ENCODE measurements around the gene BORCS5.

BORCS5 gene

DNA sequence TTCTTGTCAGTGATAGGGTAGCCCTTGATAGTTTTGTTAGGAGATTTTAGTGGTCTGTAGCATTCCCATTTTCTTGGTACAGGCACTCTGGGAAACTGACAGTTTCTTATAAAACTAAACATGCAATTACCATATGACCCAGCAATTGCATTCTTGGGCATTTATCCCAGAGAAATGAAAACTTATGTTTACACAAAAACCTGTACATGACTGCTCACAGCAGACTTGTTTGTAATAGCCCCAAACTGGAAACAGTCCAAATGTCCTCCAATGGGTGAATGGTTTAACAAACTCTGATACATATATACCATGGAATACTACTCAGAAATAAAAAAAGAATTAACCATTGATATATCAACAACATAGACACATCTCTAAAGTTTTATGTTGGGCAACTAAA, 75.5 kb downstream of the BORCS5 start:
- DNase-seq (ENCODE audit: low spot score), result no peak

GRCh38 chr12:12433203-12433731, 76.4 kb downstream of the BORCS5 start:
- no peak for DNase-seq (ENCODE audit: low spot score)

- no peak for DNase-seq (ENCODE audit: low spot score)
Measured at GRCh38 chr12:12436831-12437345, 80.0 kb downstream of the BORCS5 start.

- DNase-seq (ENCODE audit: low spot score), result peak; percentile 49
Measured at GRCh38 chr12:12439636-12440035, 82.8 kb downstream of the BORCS5 start.

GRCh38 chr12:12440784-12441428, 84.0 kb downstream of the BORCS5 start:
- no peak for DNase-seq (ENCODE audit: low spot score)

DNA sequence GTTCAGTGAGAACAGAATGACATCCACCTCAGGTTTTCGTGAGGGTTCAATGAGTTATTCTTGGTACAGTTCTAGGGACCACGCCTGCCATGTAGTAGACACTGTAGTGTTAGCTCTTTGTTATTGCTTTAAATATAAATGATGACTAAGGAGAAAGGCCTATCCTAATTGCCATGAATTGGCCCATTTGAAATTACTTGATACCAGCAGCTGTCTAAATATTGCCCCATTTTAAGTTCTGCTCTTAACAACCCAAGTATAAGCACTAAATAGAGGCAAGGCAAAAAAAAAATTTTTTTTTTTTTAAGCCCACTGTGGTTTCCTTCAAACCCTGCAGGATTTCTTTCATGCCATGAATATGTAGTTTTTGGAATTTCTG, 84.5 kb downstream of the BORCS5 start:
- no peak for DNase-seq (ENCODE audit: low spot score)

- DNase-seq (ENCODE audit: low spot score), result no peak
Measured at GRCh38 chr12:12441843-12442461, 85.1 kb downstream of the BORCS5 start.

- no peak for DNase-seq (ENCODE audit: low spot score)
Measured at GRCh38 chr12:12442548-12443071, 85.7 kb downstream of the BORCS5 start.

DNA sequence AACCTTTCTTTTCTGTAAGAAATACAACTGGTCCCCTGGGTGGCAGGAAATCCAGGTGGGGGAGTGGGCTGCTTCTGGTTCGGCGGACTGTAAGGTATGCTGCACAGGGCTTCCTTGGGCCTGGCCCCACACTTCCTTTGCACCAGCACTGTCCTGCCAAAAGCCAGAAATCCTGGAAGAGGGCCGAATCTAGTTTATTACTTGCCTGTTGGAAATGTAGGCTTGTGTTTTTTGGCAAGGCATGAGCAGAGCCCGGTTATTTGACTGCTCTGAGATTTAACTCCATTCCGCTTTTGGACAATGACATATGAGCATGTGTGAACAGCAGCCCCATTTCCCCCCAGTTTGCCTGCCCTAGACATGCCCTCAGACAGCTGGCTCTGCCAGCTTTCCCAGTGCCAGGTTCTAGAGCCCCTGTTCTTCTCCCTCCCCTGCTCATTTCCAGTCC, 86.6 kb downstream of the BORCS5 start:
- DNase-seq (ENCODE audit: low spot score), result no peak

DNA sequence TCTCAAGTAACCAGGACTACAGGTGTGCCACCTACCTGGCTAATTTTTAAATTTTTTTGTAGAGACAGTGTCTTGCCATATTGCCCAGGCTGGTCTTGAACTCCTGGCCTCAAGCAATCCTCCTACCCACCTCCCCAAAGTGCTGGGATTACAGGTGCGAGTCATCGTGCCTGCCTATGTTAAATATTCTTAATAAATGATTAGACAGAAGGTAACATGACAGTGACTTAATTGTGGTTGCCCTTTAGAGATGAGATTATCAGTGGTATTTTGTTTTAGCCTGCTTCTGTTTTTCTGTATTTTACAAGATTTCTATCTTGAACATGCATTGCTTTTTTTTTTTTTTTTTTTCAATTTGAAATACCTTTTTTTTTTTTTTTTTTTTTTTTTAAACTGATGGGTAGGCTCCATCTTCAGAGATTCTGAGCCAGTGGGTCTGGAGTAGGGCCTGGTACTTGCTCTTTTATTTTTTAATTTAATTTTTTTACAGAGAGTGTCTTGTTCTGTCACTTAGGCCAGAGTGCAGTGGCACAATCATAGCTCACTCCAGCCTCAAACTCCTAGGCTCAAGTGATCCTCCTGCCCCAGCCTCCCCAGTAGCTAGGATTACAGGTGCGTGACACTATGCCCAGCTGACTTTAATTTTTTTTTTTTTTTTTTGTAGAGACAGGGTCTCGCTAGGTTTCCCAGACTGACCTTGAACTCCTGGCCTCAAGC, 88.4 kb downstream of the BORCS5 start:
- no peak for DNase-seq (ENCODE audit: low spot score)

DNA sequence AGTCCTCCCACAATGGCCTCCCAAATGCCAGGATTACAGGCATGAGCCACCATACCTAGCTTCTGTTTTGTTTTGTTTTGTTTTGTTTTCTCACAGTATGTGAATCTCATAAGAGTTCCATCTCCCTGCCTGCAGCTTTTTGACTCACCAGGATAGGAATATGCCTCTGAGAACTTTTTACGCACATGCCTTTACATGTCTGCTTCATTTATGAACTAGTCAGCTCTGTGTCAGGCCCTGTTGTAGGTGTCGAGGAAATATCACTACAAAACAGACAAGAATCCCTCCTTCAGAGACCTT, 89.0 kb downstream of the BORCS5 start:
- DNase-seq (ENCODE audit: low spot score), result no peak

- DNase-seq (ENCODE audit: low spot score), result no peak
Measured at GRCh38 chr12:12446786-12447185, 89.9 kb downstream of the BORCS5 start.

GRCh38 chr12:12447236-12447635, 90.4 kb downstream of the BORCS5 start:
- DNase-seq (ENCODE audit: low spot score), result no peak

- DNase-seq (ENCODE audit: low spot score), result no peak
Measured at GRCh38 chr12:12447837-12448236, 91.0 kb downstream of the BORCS5 start.

DNA sequence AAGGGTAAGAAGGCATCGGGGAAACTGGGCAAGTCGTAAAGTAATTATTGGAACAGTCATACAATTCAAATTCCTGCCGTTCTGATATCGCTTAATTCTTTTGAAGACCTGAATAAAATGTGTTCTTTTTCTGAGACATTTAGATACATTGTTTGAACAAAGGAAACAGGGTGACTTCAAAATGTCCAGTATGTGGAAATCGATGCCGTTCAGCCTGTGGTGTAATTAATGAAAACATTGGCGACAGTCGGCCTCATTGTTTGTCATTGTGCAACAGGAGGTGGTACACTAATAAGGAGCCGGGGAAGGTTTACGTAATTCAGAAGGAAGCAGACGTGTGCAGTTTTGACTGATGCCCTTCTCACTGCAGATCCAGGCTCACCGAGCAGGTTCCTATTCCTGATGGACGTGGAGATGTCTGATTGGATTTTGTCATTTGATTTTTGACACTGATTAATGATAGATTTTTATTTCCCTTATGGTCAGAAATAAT, 92.7 kb downstream of the BORCS5 start:
- no peak for DNase-seq (ENCODE audit: low spot score)

- no peak for DNase-seq (ENCODE audit: low spot score)
Measured at GRCh38 chr12:12450043-12450471, 93.2 kb downstream of the BORCS5 start.

DNA sequence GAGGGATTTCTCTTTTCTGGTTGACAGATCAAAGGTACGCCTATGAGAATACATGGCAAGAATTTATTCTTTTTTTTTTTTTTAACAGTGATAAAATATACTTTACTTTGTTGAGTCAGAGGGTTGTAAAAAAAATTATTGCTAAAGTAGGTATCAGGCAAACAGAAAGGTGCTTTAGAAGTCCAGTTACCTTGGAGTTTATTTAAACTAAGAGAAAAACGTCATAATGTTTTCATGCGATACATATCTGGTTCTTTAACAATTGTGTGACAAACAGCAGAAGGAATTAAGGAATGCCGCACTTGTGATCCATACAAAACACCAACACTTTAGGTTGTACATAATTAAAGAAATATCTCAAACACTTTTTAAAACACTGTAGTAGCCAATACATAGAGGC, 94.2 kb downstream of the BORCS5 start:
- no peak for DNase-seq (ENCODE audit: low spot score)

GRCh38 chr12:12452326-12452902, 95.5 kb downstream of the BORCS5 start:
- no peak for DNase-seq (ENCODE audit: low spot score)

- DNase-seq (ENCODE audit: low spot score), result no peak
Measured at GRCh38 chr12:12453635-12454034, 96.8 kb downstream of the BORCS5 start.

DNA sequence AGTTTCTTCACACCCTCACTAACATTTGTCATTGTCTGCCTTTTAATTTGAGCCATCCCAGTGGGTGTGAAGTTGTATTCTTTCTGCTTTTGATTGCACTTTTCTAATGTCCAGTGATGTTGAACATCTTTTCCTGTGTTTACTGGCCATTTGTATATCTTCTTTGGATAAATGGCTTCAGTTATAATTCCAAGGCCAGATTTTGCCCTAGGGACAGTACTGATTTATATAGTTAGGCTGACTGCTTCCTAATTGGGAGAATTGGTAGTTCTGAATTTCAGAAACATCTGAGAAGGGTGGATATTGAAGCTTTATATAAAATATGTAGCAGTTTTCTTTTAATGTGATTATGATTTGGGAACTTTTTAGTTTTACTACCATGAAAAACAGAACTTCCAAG, 97.4 kb downstream of the BORCS5 start:
- no peak for DNase-seq (ENCODE audit: low spot score)

- DNase-seq (ENCODE audit: low spot score), result no peak
Measured at GRCh38 chr12:12456637-12457036, 99.8 kb downstream of the BORCS5 start.

Measured in AG20443 (cell line).